Neuronal stem cell (in vitro differentiated cells): Measurements from ENCODE around the gene RASGRF1.

ENCODE experiments used
- DNase-seq: peaks from one replicate; pipeline ENCODE4 v3.0.0-alpha.2; 2013; ENCODE audit warnings: low spot score
- H2AFZ ChIP-seq: one replicate; pipeline ENCODE4 v1.6.1; 2013; ENCODE audit warnings: mild to moderate bottlenecking, low read length, inconsistent platforms
- H2AK5ac ChIP-seq: 2 replicates; pipeline ENCODE4 v1.6.1; 2013; ENCODE audit warnings: low read depth, mild to moderate bottlenecking, inconsistent platforms, low read length, moderate library complexity, mixed read lengths
- H2BK120ac ChIP-seq: 2 replicates; pipeline ENCODE4 v1.6.1; 2013; ENCODE audit warnings: low read depth, mild to moderate bottlenecking, inconsistent platforms, low read length, moderate library complexity, mixed read lengths
- H2BK12ac ChIP-seq: one replicate; pipeline ENCODE4 v1.6.1; 2013; ENCODE audit warnings: low read length, inconsistent platforms
- H2BK15ac ChIP-seq: 2 replicates; pipeline ENCODE4 v1.6.1; 2013; ENCODE audit warnings: mild to moderate bottlenecking, low read length, inconsistent platforms, mixed read lengths
- H2BK5ac ChIP-seq: one replicate; pipeline ENCODE4 v1.6.1; 2013; ENCODE audit warnings: inconsistent platforms, mild to moderate bottlenecking, low read length, moderate library complexity
- H3K14ac ChIP-seq: one replicate; pipeline ENCODE4 v1.6.1; 2013; ENCODE audit warnings: low read length, inconsistent platforms
- H3K18ac ChIP-seq: 2 replicates; pipeline ENCODE4 v1.6.1; 2013; ENCODE audit warnings: low read length, inconsistent platforms
- H3K23ac ChIP-seq: 2 replicates; pipeline ENCODE4 v1.6.1; 2013; ENCODE audit warnings: low read depth, mild to moderate bottlenecking, mixed read lengths, low read length, inconsistent platforms; ENCODE audit not compliant: poor library complexity
- H3K27ac ChIP-seq: replicated peaks from 3 replicates; pipeline ENCODE4 v1.5.1; 2013; ENCODE audit warnings: low read length, inconsistent platforms
- H3K27me3 ChIP-seq, 3 experiments: 2 replicates each; pipeline ENCODE4 v1.6.1; 2013; ENCODE audit warnings: low read length in 3 of 3, mild to moderate bottlenecking in 2 of 3, inconsistent platforms in 1 of 3, low read depth in 1 of 3, mixed read lengths in 1 of 3, moderate library complexity in 1 of 3; ENCODE audit not compliant: control insufficient read depth in 3 of 3, insufficient read depth in 3 of 3
- H3K36me3 ChIP-seq, 2 donors: replicated peaks in 1 of 2; 2 replicates each; pipeline ENCODE4 v1.6.1; 2013; ENCODE audit warnings: low read length in 2 of 2; ENCODE audit not compliant: control insufficient read depth in 2 of 2, insufficient read depth in 2 of 2
- H3K4ac ChIP-seq: 2 replicates; pipeline ENCODE4 v1.6.1; 2013; ENCODE audit warnings: inconsistent platforms, mild to moderate bottlenecking, low read length, moderate library complexity
- H3K4me1 ChIP-seq, 2 donors: 1 replicate in 1 of 2; 2 replicates in 1 of 2; pipeline ENCODE4 v1.6.1; 2013; ENCODE audit warnings: low read length in 2 of 2, low read depth in 1 of 2; ENCODE audit not compliant: control insufficient read depth in 2 of 2, insufficient read depth in 1 of 2
- H3K4me2 ChIP-seq: one replicate; pipeline ENCODE4 v1.6.1; 2013; ENCODE audit warnings: mild to moderate bottlenecking, low read length, inconsistent platforms; ENCODE audit not compliant: insufficient read depth, poor library complexity, severe bottlenecking
- H3K4me3 ChIP-seq, 2 donors: 2 replicates each; pipeline ENCODE4 v1.5.1; 2013; ENCODE audit warnings: low read length in 2 of 2, mild to moderate bottlenecking in 2 of 2, inconsistent platforms in 1 of 2, moderate library complexity in 1 of 2
- H3K79me1 ChIP-seq: one replicate; pipeline ENCODE4 v1.6.1; 2013; ENCODE audit warnings: low read depth, mild to moderate bottlenecking, inconsistent platforms, low read length, moderate library complexity
- H3K9ac ChIP-seq: one replicate; pipeline ENCODE4 v1.6.1; 2013; ENCODE audit warnings: mild to moderate bottlenecking, low read depth, low read length, inconsistent platforms; ENCODE audit not compliant: poor library complexity
- H3K9me3 ChIP-seq, 2 donors: replicated peaks in 1 of 2; 2 replicates each; pipeline versions ENCODE3 to v1.6.1; 2013; ENCODE audit warnings: low read length in 2 of 2, mild to moderate bottlenecking in 2 of 2, inconsistent platforms in 1 of 2, low read depth in 1 of 2, mixed read lengths in 1 of 2, moderate library complexity in 1 of 2; ENCODE audit not compliant: control insufficient read depth in 2 of 2, insufficient read depth in 1 of 2
- H4K8ac ChIP-seq: one replicate; pipeline ENCODE4 v1.6.1; 2013; ENCODE audit warnings: low read depth, mild to moderate bottlenecking, inconsistent platforms, low read length, moderate library complexity
- H4K91ac ChIP-seq: one replicate; pipeline ENCODE4 v1.6.1; 2013; ENCODE audit warnings: low read length, low read depth, mild to moderate bottlenecking, inconsistent platforms; ENCODE audit not compliant: poor library complexity
- WGBS, 2 donors: extraction: QIAGEN DNeasy Blood & Tissue Kit; methylation state at CpG; one replicate each; pipeline ENCODE4 v1.1.7; 2013; ENCODE audit warnings: missing lambda C conversion rate in 2 of 2, mixed read lengths in 1 of 2; ENCODE audit not compliant: insufficient read length in 2 of 2, insufficient replicate concordance in 1 of 2; ENCODE audit errors: extremely low coverage in 2 of 2; 5-methylcytosine and 5-hydroxymethylcytosine counted together

Gene RASGRF1

DNA sequence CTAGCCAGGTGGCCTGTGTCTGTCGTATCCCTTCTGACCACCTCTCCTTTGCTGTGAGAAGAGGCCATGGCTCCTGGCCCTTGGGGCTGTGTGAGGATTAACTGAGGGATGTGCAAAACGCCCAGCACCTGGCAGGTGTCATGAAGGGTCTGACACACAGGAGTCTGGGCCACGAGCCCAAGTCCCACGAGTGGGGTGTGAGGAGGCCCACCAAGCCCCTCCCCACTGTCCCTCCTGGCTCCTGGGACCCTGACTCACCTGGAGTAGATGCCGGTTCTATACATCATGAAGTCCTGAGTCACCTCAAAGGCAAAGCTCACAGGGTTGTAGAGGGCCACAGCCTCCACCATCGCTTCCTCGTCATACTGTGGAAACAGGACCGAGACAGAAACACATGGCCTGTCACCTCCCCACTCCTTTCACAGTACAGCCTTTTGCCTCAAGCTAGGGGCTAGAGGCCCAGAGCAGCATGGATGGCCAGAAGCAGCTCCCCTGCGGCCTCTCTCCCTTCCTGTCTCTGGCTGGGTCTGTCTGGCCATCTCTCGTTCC, 165.4 kb downstream of the RASGRF1 start:
- no peak for DNase-seq
- Histone ChIP-seq H3K4me1 (no peaks in the 10 kb centered on the region), H2BK15ac (no peak overlapping the region), H4K91ac (no peak overlapping the region), H2BK5ac (no peak overlapping the region), H3K4ac (no peak overlapping the region), H2BK120ac (no peak overlapping the region), H4K8ac (no peak overlapping the region), H3K79me1 (no peaks in the 10 kb centered on the region), H3K27me3 (no peaks in the 10 kb centered on the region), H2AFZ (no peak overlapping the region), H3K27ac (no peak overlapping the region), H3K4me3 (no peak overlapping the region), H3K36me3 (peaks cover 31 to 49% of the 10 kb centered on the region in 2 donors), H3K23ac (no peak overlapping the region), H3K14ac (no peak overlapping the region), H3K9me3 (no peaks in the 10 kb centered on the region), H3K9ac (no peak overlapping the region), H2BK12ac (no peak overlapping the region), H3K4me2 (no peak overlapping the region), H3K18ac (no peak overlapping the region), H2AK5ac (no peak overlapping the region)
- WGBS, 2 donors: no CpG with 5 or more reads among the region's 10 CpGs

DNA sequence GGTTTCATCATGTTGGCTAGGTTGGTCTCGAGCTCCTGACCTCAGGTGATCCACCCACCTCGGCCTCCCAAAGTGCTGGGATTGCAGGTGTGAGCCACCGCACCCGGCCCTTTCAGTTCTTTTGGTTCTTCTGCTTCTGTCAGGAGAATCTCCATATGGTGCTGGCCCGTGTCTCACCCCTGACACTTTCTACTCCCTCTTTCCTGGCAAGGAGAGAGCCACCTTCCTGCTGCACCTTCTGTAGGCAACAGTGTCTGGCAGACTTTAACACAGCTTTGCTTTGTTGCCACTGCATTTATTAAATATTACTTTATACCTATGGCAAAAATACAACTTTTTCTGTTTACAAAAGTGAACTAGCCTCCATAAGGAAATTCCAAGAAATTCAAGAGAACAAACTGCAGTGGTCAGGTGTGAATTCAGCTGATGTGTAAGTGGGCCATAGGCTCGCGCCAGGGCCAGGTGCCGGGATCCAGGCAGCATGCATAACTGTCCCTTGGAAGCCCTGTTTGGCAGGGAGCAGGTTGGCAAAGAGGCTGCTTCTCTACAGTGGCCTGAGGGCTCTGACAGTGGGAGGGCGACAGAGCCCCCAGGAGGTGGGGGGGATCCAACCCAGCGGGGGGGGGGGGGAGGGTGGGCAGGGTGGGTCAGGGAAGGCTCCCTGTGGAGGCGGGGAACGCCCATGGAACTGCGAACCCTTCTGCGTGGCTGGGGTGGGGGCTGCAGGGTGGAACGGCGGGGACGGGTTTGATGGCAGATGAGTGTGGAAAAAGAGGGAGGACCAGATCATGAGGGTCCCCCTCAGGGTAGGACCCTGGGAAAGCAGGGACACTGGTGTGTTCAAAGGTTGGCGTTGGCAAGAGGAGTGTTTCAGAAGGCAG, 166.9 kb downstream of the RASGRF1 start:
- no peak overlapping the region for H2BK5ac ChIP-seq
- no peak overlapping the region for H3K23ac ChIP-seq
- H2AFZ ChIP-seq: no peak overlapping the region
- no peaks in the 10 kb centered on the region for H3K79me1 ChIP-seq
- no peak overlapping the region for H4K8ac ChIP-seq
- no peak overlapping the region for H2BK12ac ChIP-seq
- no peak overlapping the region for H3K4me2 ChIP-seq
- H3K36me3 ChIP-seq: peaks cover 32 to 63% of the 10 kb centered on the region in 2 donors
- H3K14ac ChIP-seq: no peak overlapping the region
- no peak overlapping the region for H2BK15ac ChIP-seq
- H3K4ac ChIP-seq: no peak overlapping the region
- H3K4me3 ChIP-seq: no peak overlapping the region
- no peak overlapping the region for H4K91ac ChIP-seq
- no peaks in the 10 kb centered on the region for H3K27me3 ChIP-seq
- H3K27ac ChIP-seq: no peak overlapping the region
- no peak overlapping the region for H2BK120ac ChIP-seq
- WGBS, 2 donors: no CpG with 5 or more reads among the region's 18 CpGs
- H3K4me1 ChIP-seq: no peaks in the 10 kb centered on the region
- H3K9me3 ChIP-seq: no peaks in the 10 kb centered on the region
- H2AK5ac ChIP-seq: no peak overlapping the region
- H3K18ac ChIP-seq: no peak overlapping the region
- no peak for DNase-seq
- no peak overlapping the region for H3K9ac ChIP-seq

DNA sequence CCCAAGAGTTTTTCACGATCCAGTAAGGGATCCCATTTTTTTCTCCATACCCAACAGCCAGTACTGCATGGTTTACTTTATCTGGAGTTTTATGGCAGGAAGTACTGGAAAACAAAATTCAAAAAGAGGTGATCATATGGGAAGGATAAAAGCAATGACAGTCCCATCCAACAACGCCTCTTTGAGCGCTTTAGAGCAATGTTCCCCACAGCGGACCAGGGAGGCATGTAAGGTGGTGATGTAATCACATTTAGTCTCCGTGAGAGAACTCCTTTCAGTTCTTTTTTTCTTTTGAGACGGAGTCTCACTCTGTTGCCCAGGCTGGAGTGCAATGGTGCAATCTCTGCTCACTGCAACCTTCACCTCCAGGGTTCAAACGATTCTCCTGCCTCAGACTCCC, 167.6 kb downstream of the RASGRF1 start:
- H3K4me1 ChIP-seq: no peaks in the 10 kb centered on the region
- no peaks in the 10 kb centered on the region for H3K27me3 ChIP-seq
- H3K4ac ChIP-seq: no peak overlapping the region
- H2AK5ac ChIP-seq: no peak overlapping the region
- no peak overlapping the region for H2BK120ac ChIP-seq
- no peak overlapping the region for H4K91ac ChIP-seq
- WGBS, 2 donors: no CpG with 5 or more reads among the region's 7 CpGs
- H3K4me2 ChIP-seq: no peak overlapping the region
- H2BK5ac ChIP-seq: no peak overlapping the region
- no peak overlapping the region for H3K14ac ChIP-seq
- no peak overlapping the region for H3K9ac ChIP-seq
- DNase-seq: no peak
- no peak overlapping the region for H3K27ac ChIP-seq
- H3K79me1 ChIP-seq: no peaks in the 10 kb centered on the region
- H3K9me3 ChIP-seq: no peaks in the 10 kb centered on the region
- no peak overlapping the region for H3K4me3 ChIP-seq
- no peak overlapping the region for H4K8ac ChIP-seq
- no peak overlapping the region for H2BK15ac ChIP-seq
- H2AFZ ChIP-seq: no peak overlapping the region
- H3K18ac ChIP-seq: no peak overlapping the region
- no peak overlapping the region for H2BK12ac ChIP-seq
- peaks cover 32 to 69% of the 10 kb centered on the region in 2 donors for H3K36me3 ChIP-seq
- no peak overlapping the region for H3K23ac ChIP-seq

GRCh38 chr15:78922527-78922926, 168.1 kb downstream of the RASGRF1 start:
- Histone ChIP-seq H2BK15ac (no peak overlapping the region), H4K91ac (no peak overlapping the region), H2BK12ac (no peak overlapping the region), H3K4me2 (no peak overlapping the region), H2AK5ac (peak overlapping the region; percentile 46), H2BK120ac (no peak overlapping the region), H3K79me1 (no peaks in the 10 kb centered on the region), H3K9me3 (no peaks in the 10 kb centered on the region), H3K4ac (no peak overlapping the region), H3K36me3 (peaks cover 32 to 71% of the 10 kb centered on the region in 2 donors), H3K14ac (no peak overlapping the region), H3K4me3 (no peak overlapping the region), H2AFZ (no peak overlapping the region), H3K4me1 (no peaks in the 10 kb centered on the region), H3K27me3 (no peaks in the 10 kb centered on the region), H3K23ac (no peak overlapping the region), H3K18ac (no peak overlapping the region), H4K8ac (no peak overlapping the region), H3K9ac (no peak overlapping the region), H2BK5ac (no peak overlapping the region), H3K27ac (no peak overlapping the region)
- no peak for DNase-seq
- WGBS, 2 donors: no CpG with 5 or more reads among the region's 7 CpGs
